GM21381 (cell line): ENCODE data around the gene RPL3.

Source experiments
- ATAC-seq: cut with Tn5 transposase; IDR thresholded peaks from one replicate; pipeline ENCODE4 v1.9.1; 2021; ENCODE audit warnings: mild to moderate bottlenecking, moderate library complexity; ENCODE audit not compliant: unreplicated experiment

RPL3 gene

GRCh38 chr22:39317775-39318506 is 1.5 kb downstream of the RPL3 start:
- ATAC-seq: no peak

- ATAC-seq: no peak
These were observed 2.2 kb downstream of the RPL3 start for GRCh38 chr22:39317084-39317774.

DNA sequence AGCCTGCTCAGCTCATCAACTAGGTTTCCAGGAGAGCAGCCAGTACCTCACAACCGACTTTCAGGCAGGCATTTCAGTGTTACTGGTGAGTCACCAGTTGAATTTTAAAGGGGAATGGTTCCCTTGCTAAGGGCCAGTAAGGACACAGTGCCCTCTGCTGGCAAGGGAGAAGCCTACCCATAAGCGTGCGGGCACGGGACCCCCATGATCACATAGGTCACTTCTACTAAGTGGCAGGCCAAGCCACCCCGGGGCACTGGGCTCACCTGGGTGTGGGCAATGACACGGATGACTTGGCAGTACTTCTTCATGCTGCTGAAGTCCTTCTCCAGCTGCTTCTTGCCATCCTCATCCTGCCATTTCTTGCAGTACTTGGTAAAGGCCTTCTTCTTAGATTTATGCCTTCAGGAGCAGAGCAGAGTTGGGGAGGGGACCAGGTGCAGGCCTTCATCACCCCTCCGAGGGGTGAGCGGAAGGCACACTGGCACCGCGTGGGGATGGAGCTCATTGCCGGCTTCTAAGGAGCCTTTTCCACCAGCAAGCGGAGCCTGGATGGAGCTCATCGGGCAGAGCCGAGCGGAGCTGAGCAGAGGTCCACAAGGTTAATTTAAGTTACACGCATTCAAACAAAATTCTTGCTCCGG is 2.9 kb downstream of the RPL3 start:
- no peak for ATAC-seq

DNA sequence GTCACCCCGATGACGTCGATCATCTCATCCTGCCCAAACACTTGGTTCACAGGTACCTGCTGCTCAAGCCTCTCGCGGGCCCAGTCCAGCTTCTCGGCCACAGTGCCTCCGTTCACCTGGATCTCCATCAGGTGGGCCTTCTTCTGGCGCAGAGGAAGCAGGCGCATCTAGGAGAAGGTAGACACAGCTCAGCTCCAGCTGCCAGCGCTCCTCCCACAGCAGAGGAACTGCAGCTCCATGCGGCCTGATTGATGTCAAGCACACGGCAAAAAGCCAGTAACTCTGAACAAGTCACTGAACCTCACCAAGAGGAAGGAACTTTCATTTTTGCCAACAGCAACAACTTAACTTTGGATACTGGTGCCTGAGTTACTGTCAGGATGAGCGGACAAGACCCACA is 4.0 kb downstream of the RPL3 start:
- ATAC-seq: no peak

DNA sequence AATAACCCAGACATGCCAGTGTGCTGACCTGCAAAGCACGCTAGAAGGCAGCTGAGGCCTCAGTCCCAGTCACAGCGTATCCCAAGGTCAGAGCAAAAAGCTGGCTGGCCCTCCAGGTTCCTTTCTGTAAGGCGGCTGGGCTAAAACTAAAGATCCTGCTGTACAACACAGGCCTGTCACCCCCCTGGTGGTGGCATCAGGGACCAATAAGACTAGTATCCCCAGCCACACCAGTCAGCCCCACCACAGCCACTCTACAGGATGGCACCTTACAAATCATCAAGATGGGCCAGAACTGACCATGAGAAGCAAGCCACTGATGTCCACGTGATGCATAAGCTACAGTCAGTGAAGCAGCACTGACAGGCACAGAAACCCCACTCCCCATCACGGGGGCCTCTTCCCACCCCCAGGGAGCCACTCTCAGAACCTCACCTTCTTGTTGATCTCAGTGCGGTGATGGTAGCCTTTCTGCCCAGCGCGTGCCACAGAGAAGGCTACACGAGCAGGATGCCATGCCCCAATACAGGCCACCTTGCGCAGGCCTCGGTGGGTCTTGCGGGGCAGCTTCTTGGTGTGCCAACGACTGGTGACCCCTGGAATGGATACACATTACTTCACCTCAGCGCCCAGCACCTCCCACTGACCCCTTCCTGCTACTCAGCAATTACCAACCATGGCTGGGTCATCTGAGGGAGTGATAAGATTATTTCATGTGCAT is 5.0 kb downstream of the RPL3 start:
- no peak for ATAC-seq

DNA sequence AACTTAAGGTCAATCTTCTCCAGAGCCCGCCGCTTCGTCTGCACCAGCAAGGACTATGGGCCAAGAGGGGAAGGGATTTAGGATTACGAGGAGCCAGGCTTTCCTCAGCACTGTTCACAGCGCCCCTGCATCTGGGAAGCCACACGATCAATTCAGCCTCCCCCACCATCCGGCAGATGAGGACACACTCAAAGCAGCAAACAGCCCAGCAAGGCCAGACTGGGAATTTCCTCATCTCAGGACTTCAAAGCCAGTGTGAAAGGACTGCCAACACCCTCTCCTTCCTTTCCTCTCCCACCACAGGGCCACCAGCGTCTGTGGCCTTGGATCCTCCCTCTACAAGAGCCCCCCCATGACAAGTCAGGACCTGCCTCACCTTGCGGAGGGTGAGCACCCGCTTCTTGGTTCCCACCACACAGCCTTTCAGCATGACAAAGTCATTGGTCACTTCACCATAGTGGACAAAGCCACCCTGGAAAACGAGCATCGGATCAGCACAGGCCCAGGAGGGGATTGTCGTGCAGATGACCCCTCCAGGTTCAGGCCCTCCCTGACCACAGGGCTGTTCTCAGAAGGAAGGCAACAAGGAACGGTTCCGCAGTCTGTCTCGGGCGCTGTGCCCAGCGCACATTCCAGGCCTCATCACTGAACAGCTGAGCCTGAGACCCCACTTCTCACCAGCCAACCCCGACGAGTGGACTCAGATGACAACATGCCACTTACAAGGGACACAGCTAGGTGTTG is 6.0 kb downstream of the RPL3 start:
- no peak for ATAC-seq

DNA sequence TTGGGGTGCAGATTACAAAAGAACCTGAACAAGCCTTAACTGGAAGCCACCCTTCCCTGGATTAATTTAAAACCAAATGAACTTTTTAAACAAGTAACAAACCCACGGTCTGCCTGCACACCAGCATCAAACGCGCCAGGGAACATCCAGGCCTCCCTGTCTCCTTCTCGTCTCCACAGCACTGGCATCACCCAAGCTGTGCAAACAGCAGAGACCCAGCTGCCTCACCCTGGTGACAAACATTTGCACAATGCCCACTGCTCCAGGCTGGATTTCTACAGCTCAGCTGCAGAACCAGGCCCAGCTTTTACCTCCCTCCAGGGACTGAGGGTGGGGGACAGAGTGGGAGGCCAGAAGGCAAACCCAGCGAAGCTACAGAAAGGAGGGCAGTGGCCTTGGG is 7.0 kb downstream of the RPL3 start:
- no peak for ATAC-seq

- no peak for ATAC-seq
These were observed 7.6 kb downstream of the RPL3 start for GRCh38 chr22:39311592-39312400.

GRCh38 chr22:39309881-39310714 is 9.3 kb downstream of the RPL3 start:
- no peak for ATAC-seq

DNA sequence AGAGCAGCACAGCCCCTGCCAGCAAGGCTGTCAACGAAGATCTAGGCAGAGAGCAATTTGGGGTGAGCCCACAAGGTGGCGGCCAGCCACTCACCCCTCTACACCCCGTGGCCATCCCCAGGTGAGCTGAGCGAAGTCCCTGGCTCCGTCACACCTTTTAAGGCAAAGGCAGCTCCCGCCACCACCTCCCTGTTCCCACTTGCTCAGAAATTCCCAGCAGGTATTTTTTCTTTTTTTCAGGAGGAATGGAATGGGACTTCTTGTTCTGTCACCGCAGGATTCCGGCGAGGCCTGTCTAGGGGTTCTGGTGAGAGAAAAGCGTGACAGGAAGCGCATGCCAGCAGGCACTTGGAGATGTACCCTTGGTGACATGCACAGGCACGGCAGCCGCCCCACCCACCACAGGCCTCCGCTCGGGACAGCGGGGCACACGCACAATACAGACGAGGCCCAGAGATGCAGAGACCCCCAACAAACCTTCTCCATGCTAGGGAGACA is 10.0 kb downstream of the RPL3 start:
- ATAC-seq: no peak

GRCh38 chr22:39308614-39309363 is 10.6 kb downstream of the RPL3 start:
- ATAC-seq: no peak

DNA sequence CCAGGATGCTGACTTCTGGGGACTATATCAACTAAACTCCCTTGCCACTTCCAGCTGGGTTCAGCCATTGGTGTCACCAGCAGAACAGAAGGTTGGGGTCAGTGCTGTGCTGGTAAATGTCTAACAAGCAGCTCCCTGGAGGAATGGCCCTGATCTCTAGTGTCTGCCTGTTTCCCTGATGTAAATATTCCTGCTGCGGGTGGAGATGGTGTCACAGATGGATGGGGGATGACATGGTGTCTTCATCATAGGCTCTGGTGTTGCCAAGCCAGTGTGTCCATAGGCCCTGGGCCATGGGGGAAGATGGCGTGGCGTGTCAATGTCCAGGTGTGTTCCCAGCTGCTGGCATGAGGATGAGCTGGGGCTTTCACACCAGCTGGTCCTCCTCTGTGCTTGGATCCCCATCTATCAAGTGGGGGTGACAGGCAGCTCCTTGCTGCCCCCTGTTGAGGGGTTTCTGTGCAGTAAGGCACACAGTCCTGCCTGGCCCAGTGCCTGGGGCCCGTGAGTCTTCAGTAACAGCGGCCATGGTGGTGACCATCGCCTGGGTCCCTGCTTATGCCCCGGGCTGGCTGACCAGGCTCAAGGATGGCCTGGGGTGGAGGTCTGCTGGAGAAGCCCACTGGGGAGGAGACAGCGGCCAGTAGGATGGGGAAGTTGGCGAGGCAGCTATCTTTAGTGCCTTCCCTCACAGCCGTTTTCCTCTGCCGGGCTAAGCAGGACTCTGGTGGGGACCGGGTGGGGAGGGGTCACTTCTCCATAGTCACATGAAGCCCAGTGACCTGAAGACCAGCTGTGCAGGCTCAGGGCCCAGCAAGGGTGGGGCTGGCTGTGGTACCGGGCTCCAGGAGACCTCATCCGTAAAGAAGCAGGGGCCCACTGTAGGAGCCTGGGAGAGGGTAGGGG is 12.7 kb downstream of the RPL3 start:
- ATAC-seq: no peak

GRCh38 chr22:39303892-39304671 is 15.3 kb downstream of the RPL3 start:
- ATAC-seq: no peak

DNA sequence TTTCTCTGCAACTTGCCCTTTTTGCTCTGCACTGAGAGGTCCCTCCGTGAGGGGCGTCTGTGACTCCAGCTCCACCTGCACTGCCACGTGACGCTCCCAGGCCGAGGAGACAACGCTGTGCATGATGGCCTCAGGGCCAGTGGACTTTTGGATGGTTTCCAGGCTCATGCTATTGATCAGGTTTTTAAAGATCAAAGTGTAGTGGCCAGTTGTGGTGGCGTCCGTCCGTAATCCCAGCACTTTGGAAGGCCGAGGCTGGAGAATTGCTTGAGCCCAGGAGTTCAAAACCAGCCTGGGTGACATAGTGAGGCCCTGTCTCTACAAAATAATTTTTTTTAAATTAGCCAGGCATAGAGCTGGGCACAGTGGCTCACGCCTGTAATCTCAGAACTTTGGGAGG is 16.1 kb downstream of the RPL3 start:
- no peak for ATAC-seq

DNA sequence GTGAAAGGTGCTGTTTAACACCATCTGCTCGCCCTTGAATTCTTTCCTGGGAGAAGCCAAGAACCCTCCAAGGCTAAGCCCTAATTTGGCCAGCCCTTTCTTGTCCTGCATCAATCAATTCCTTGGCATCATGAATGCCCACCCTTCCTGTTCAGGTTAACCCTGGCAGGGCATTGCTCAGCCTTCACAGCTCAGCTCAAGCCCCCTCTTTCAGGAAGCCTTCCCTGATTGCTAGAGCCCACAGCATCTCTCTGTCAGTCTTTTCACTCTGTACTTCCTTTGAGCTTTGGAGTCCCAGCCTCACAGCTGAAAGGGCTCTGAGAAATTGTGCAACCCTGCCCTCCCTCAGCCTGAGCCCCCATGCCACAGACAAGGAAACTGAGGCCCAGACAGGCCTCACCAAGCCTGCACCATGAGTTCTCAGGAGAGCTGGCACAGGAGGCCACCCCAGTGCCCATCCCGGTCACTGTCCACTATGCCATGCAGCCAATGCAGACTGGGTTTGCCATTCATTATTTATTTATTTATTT is 16.9 kb downstream of the RPL3 start:
- ATAC-seq: no peak

- ATAC-seq: no peak
These were observed 17.5 kb downstream of the RPL3 start for GRCh38 chr22:39301926-39302325.
